Subcutaneous abdominal adipose tissue (tissue), 5 donors: ENCODE data around the gene HIKESHI.
A peak's percentile ranks its signal among the peaks of the same experiment; 100 is the strongest.

Experiments used
- H3K27ac ChIP-seq: one replicate; pipeline ENCODE4 v1.7.0; 2013; ENCODE audit warnings: low read depth, mild to moderate bottlenecking, inconsistent platforms, low read length, moderate library complexity
- H3K27me3 ChIP-seq, 5 donors: one replicate each; pipeline ENCODE4 v1.7.0; 2013; ENCODE audit warnings: low read length in 5 of 5, inconsistent platforms in 1 of 5; ENCODE audit not compliant: control insufficient read depth in 5 of 5, insufficient read depth in 4 of 5
- H3K36me3 ChIP-seq, 5 donors: one replicate each; pipeline ENCODE4 v1.7.0; 2013; ENCODE audit warnings: low read length in 5 of 5; ENCODE audit not compliant: control insufficient read depth in 5 of 5, insufficient read depth in 5 of 5
- H3K4me1 ChIP-seq, 5 donors: one replicate each; pipeline ENCODE4 v1.7.0; 2013; ENCODE audit warnings: low read length in 5 of 5, mild to moderate bottlenecking in 3 of 5, moderate library complexity in 1 of 5; ENCODE audit not compliant: control insufficient read depth in 5 of 5, insufficient read depth in 5 of 5
- H3K4me3 ChIP-seq, 5 donors: one replicate each; pipeline ENCODE4 v1.7.0; 2013; ENCODE audit warnings: low read length in 5 of 5, low read depth in 1 of 5
- H3K9ac ChIP-seq, 5 donors: one replicate each; pipeline ENCODE4 v1.7.0; 2013; ENCODE audit warnings: low read length in 5 of 5, mild to moderate bottlenecking in 4 of 5, moderate library complexity in 3 of 5
- H3K9me3 ChIP-seq, 5 donors: one replicate each; pipeline ENCODE4 v1.7.0; 2013; ENCODE audit warnings: low read length in 5 of 5; ENCODE audit not compliant: control insufficient read depth in 5 of 5
- donor health status: healthy.
- donor health status: healthy.
- donor health status: healthy.
- donor health status: healthy.
- donor health status: healthy.

Gene HIKESHI

GRCh38 chr11:86302092-86302793 is at the start of gene HIKESHI:
HIKESHI (plus strand) TSS chr11:86302240; CDS start chr11:86302449, 209 bp downstream.
- Histone ChIP-seq H3K9me3 (no peaks in the 10 kb centered on the region), H3K36me3 (no peaks in the 10 kb centered on the region), H3K27ac (peak within 1 kb of the TSS; percentile 96)

GRCh38 chr11:86255896-86256295 is 46.1 kb upstream of the HIKESHI start:
- Histone ChIP-seq H3K27me3 (no peaks in the 10 kb centered on the region), H3K4me1 (peaks cover 0 to 15% (median 0%) of the 10 kb centered on the region in 5 donors), H3K36me3 (peaks cover 8 to 30% (median 13%) of the 10 kb centered on the region in 5 donors), H3K9ac (no peak overlapping the region), H3K27ac (no peak overlapping the region), H3K9me3 (no peaks in the 10 kb centered on the region), H3K4me3 (no peak overlapping the region)

More at GRCh38 chr11:86302092-86302793, at the start of gene HIKESHI:
- Histone ChIP-seq H3K27me3 (no peaks in the 10 kb centered on the region), H3K4me1 (peaks cover 0 to 27% (median 13%) of the 10 kb centered on the region in 5 donors), H3K4me3 (peak within 1 kb of the TSS; percentile 72 to 98 (median 97)), H3K9ac (peak within 1 kb of the TSS; percentile 76 to 98 (median 95))

- Histone ChIP-seq H3K4me1 (peaks cover 0 to 12% (median 0%) of the 10 kb centered on the region in 5 donors), H3K9ac (no peak overlapping the region), H3K9me3 (no peaks in the 10 kb centered on the region), H3K36me3 (peaks cover 13 to 35% (median 14%) of the 10 kb centered on the region in 5 donors), H3K27ac (no peak overlapping the region), H3K4me3 (no peak overlapping the region), H3K27me3 (no peaks in the 10 kb centered on the region)
Measured at GRCh38 chr11:86256608-86257007, 45.4 kb upstream of the HIKESHI start.

GRCh38 chr11:86257446-86257845 is 44.6 kb upstream of the HIKESHI start:
- peaks cover 0 to 12% (median 0%) of the 10 kb centered on the region in 5 donors for H3K4me1 ChIP-seq
- no peaks in the 10 kb centered on the region for H3K27me3 ChIP-seq
- peak overlapping the region in 1 of 5 donors; percentile 60 for H3K9ac ChIP-seq
- peak overlapping the region; percentile 42 for H3K27ac ChIP-seq
- peaks cover 13 to 42% (median 20%) of the 10 kb centered on the region in 5 donors for H3K36me3 ChIP-seq
- H3K9me3 ChIP-seq = no peaks in the 10 kb centered on the region
- no peak overlapping the region for H3K4me3 ChIP-seq

GRCh38 chr11:86259730-86260129 is 42.3 kb upstream of the HIKESHI start:
- Histone ChIP-seq H3K27me3 (no peaks in the 10 kb centered on the region), H3K36me3 (peaks cover 16 to 58% (median 30%) of the 10 kb centered on the region in 5 donors), H3K9me3 (no peaks in the 10 kb centered on the region), H3K4me1 (peaks cover 0 to 12% (median 0%) of the 10 kb centered on the region in 5 donors), H3K9ac (no peak overlapping the region), H3K4me3 (no peak overlapping the region), H3K27ac (no peak overlapping the region)

- H3K27ac ChIP-seq = no peak overlapping the region
- no peaks in the 10 kb centered on the region for H3K27me3 ChIP-seq
- no peak overlapping the region for H3K4me3 ChIP-seq
- no peaks in the 10 kb centered on the region for H3K9me3 ChIP-seq
- H3K9ac ChIP-seq = no peak overlapping the region
- H3K36me3 ChIP-seq = peaks cover 22 to 61% (median 34%) of the 10 kb centered on the region in 5 donors
- peaks cover 0 to 12% (median 0%) of the 10 kb centered on the region in 5 donors for H3K4me1 ChIP-seq
Measured at GRCh38 chr11:86261328-86261727, 40.7 kb upstream of the HIKESHI start.

- H3K9me3 ChIP-seq = no peaks in the 10 kb centered on the region
- peaks cover 17 to 51% (median 33%) of the 10 kb centered on the region in 5 donors for H3K36me3 ChIP-seq
- H3K27ac ChIP-seq = no peak overlapping the region
- no peaks in the 10 kb centered on the region for H3K27me3 ChIP-seq
- H3K4me3 ChIP-seq = no peak overlapping the region
- H3K9ac ChIP-seq = no peak overlapping the region
- H3K4me1 ChIP-seq = peaks cover 0 to 7% (median 0%) of the 10 kb centered on the region in 5 donors
Measured at GRCh38 chr11:86262387-86262786, 39.7 kb upstream of the HIKESHI start.

- Histone ChIP-seq H3K9ac (no peak overlapping the region), H3K27ac (no peak overlapping the region), H3K4me3 (no peak overlapping the region), H3K27me3 (no peaks in the 10 kb centered on the region), H3K4me1 (no peaks in the 10 kb centered on the region), H3K36me3 (peaks cover 21 to 49% (median 32%) of the 10 kb centered on the region in 5 donors), H3K9me3 (no peaks in the 10 kb centered on the region)
Measured at GRCh38 chr11:86264649-86265048, 37.4 kb upstream of the HIKESHI start.

- no peak overlapping the region for H3K9ac ChIP-seq
- no peaks in the 10 kb centered on the region for H3K27me3 ChIP-seq
- H3K4me3 ChIP-seq = no peak overlapping the region
- peaks cover 22 to 47% (median 27%) of the 10 kb centered on the region in 5 donors for H3K36me3 ChIP-seq
- H3K4me1 ChIP-seq = no peaks in the 10 kb centered on the region
- no peaks in the 10 kb centered on the region for H3K9me3 ChIP-seq
- H3K27ac ChIP-seq = no peak overlapping the region
Measured at GRCh38 chr11:86265194-86265593, 36.8 kb upstream of the HIKESHI start.

GRCh38 chr11:86269645-86270044 is 32.4 kb upstream of the HIKESHI start:
- no peak overlapping the region for H3K4me3 ChIP-seq
- H3K9ac ChIP-seq = no peak overlapping the region
- H3K27ac ChIP-seq = no peak overlapping the region
- peaks cover 6 to 30% (median 15%) of the 10 kb centered on the region in 5 donors for H3K36me3 ChIP-seq
- no peaks in the 10 kb centered on the region for H3K27me3 ChIP-seq
- no peaks in the 10 kb centered on the region for H3K9me3 ChIP-seq
- peaks cover 0 to 3% (median 0%) of the 10 kb centered on the region in 5 donors for H3K4me1 ChIP-seq
